Measurements from ENCODE around the gene CACNB1. TPM values are rescaled to one million over a fixed set of nuclear protein-coding genes. Genes with fewer than 3 reads are reported as not detected.

The CACNB1 gene
- total RNA-seq, 1 experiment from 2014 or later, result 20.0 TPM

DNA sequence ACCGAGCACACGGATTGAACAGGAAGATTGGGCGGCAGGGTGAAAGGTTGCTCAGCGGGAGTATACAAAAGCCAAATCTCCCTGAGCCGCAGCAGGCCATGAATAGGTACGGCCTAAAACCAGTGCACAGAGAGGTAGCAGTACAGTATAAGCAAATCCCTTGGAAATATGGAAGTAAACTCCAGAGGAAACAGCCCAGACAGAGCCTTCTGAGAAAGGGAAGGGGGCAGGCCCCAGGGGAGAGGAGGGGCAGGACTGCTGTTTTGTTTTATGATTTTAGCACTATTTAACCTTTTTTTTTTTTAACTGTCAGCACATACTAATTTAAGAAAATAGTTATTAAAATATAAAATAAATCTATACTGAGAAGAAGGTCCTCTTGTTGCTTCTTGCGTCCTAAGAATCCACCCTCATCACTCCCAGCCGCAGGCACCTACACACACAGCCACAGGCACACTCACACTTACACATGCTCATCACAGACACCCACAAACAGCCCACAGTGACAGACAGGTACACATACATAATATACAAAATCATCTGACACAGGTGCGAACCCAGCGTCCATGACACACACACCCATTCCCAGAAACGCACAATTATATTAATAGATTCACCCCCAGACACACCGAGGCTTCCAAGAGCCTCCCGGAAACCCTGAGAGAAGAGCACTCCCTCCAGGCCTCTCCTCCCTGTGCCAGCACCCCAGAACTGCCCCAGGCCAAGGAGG, 58.9 kb downstream of the CACNB1 start:
- Histone ChIP-seq H4K5ac (ENCODE audit: insufficient read length, low read depth, low read length) (no peak overlapping the region), H3K9ac (ENCODE audit: extremely low read depth, insufficient read length, low read length) (no peak overlapping the region), H4K8ac (replicated peaks; ENCODE audit: insufficient read length, low read depth, low read length) (no peak overlapping the region), H3K4me1 (ENCODE audit: insufficient read depth, low read length) (no peaks in the 10 kb centered on the region), H3K23me2 (ENCODE audit: insufficient read length, low read depth, low read length, poor library complexity, severe bottlenecking) (no peaks in the 10 kb centered on the region), H3K9me3 (ENCODE audit: control insufficient read depth, low read depth, low read length) (no peaks in the 10 kb centered on the region), H3K79me2 (ENCODE audit: insufficient read depth, low read length) (no peaks in the 10 kb centered on the region), H3K18ac (ENCODE audit: insufficient read length, low read depth, low read length) (no peak overlapping the region), H4K20me1 (ENCODE audit: control insufficient read depth, insufficient read depth, insufficient read length) (no peaks in the 10 kb centered on the region), H3T11ph (ENCODE audit: low read length) (no peak overlapping the region), H3K79me1 (ENCODE audit: insufficient read depth, low read depth, low read length, poor library complexity, severe bottlenecking) (no peaks in the 10 kb centered on the region), H3K4me2 (ENCODE audit: insufficient read depth, insufficient read length, low read length) (no peak overlapping the region), H2BK5ac (ENCODE audit: insufficient read length, low read length) (no peak overlapping the region), H3K14ac (ENCODE audit: insufficient read depth, low read length) (no peak overlapping the region), H2AFZ (ENCODE audit: low read length) (no peak overlapping the region), H2BK12ac (ENCODE audit: insufficient read length, low read depth, low read length) (no peak overlapping the region), H3K27me3 (ENCODE audit: insufficient read depth, low read length) (no peaks in the 10 kb centered on the region), H2BK15ac (ENCODE audit: low read depth, low read length) (no peak overlapping the region), H3K4ac (ENCODE audit: low read depth, low read length) (no peak overlapping the region), H2BK120ac (ENCODE audit: low read depth, low read length, poor library complexity, severe bottlenecking) (no peak overlapping the region), H3K56ac (ENCODE audit: insufficient read length, low read depth, low read length) (no peak overlapping the region), H2AK5ac (ENCODE audit: insufficient read length, low read length) (no peak overlapping the region), H3K27ac (ENCODE audit: insufficient read length, low read depth, low read length) (no peak overlapping the region), H4K91ac (ENCODE audit: insufficient read length, low read depth, low read length) (no peak overlapping the region), H2BK20ac (ENCODE audit: low read depth, low read length, poor library complexity, severe bottlenecking) (no peak overlapping the region), H3K23ac (ENCODE audit: insufficient read length, low read depth, low read length) (no peak overlapping the region)
- no peaks in the 10 kb centered on the region for H3K36me3 Mint-ChIP-seq (ENCODE audit: insufficient read depth in 1 of 3, low read depth in 3 of 3)
- H3K9me3 Mint-ChIP-seq, result no peaks in the 10 kb centered on the region; a peak in 2 of 5 replicates
- no CpG with 5 or more reads among the region's 13 CpGs for WGBS (ENCODE audit: extremely low coverage, insufficient read length, low lambda C conversion rate)
- TF ChIP-seq CTCF (conservative IDR thresholded peaks at IDR 0.05), result no peak
- no peaks in the 10 kb centered on the region for H3K4me1 Mint-ChIP-seq
- no peak overlapping the region for H3K27ac Mint-ChIP-seq
- H3K4me3 Mint-ChIP-seq, result no peak overlapping the region
- no peak for DNase-seq
- peaks cover 6% of the 10 kb centered on the region for H3K27me3 Mint-ChIP-seq (ENCODE audit: low read depth)

Data from H9 (cell line).